K562 (cell line): ENCODE measurements around the gene ZBED4. TPM values are rescaled to one million over a fixed set of nuclear protein-coding genes. Genes with fewer than 3 reads are reported as not detected.
A peak's percentile ranks its signal among the peaks of the same experiment; 100 is the strongest.

Experiments used
- CCNT2 ChIP-seq: IDR thresholded peaks from 2 replicates; pipeline ENCODE4 v1.6.1; 2011; ENCODE audit warnings: borderline replicate concordance, low read depth, mild to moderate bottlenecking, moderate library complexity, mixed read lengths, low read length; ENCODE audit not compliant: insufficient read length; ENCODE audit errors: extremely low read depth
- CEBPB ChIP-seq: fragments of 450-650 bp; IDR thresholded peaks from 2 replicates; pipeline ENCODE4 v1.6.1; 2016; ENCODE audit warnings: missing genetic modification characterization, missing compliant biosample characterization
- FOXM1 ChIP-seq, 2 experiments: fragments of 450-650 bp in 1 of 2; sonication (generic) in 1 of 2; formaldehyde crosslinking in 1 of 2; IDR thresholded peaks; 2 replicates each; pipeline versions ENCODE4 v1.6.1 to v1.9.0; 2017 to 2022; ENCODE audit warnings: low read depth in 2 of 2, mild to moderate bottlenecking in 2 of 2, missing genetic modification reagents in 1 of 2, moderate library complexity in 1 of 2
- RERE ChIP-seq: sonication (generic); formaldehyde crosslinking; IDR thresholded peaks from 2 replicates; pipeline ENCODE4 v1.8.0; 2023; ENCODE audit warnings: missing genetic modification reagents, mild to moderate bottlenecking, borderline replicate concordance
- RUNX1 ChIP-seq: sonication (generic); IDR thresholded peaks from 2 replicates; pipeline ENCODE4 v1.6.1; 2016; ENCODE audit warnings: antibody characterized with exemption, low read depth
- TGIF2 ChIP-seq: sonication (generic); formaldehyde crosslinking; IDR thresholded peaks from 2 replicates; pipeline ENCODE4 v1.8.1; 2022; ENCODE audit warnings: mild to moderate bottlenecking, missing genetic modification reagents, moderate library complexity
- ZNF146 ChIP-seq: IDR thresholded peaks from one replicate; pipeline ENCODE4 v1.6.1; 2018; ENCODE audit warnings: missing compliant biosample characterization; ENCODE audit not compliant: unreplicated experiment
- ZNF318 ChIP-seq, 2 experiments: fragments of 450-650 bp; IDR thresholded peaks; 2 replicates each; pipeline ENCODE4 v1.6.1; 2016; ENCODE audit warnings: mild to moderate bottlenecking in 2 of 2, borderline replicate concordance in 1 of 2, low read depth in 1 of 2, moderate library complexity in 1 of 2
- polyA plus RNA-seq, 8 experiments: library from polyadenylated mRNA; depleted of rRNA in 4 of 8; stranded (reverse) in 5 of 8; unstranded in 3 of 8; fragments of >200 nt; fragmentation: Nextera tagmentation in 2 of 8; fragmentation: Illumina TruSeq in 1 of 8; extraction: Ambion mirVana in 2 of 8; extraction: Trizol in 1 of 8; gene quantifications; 2 replicates each; pipeline versions ENCODE4 v1.2.1 to v1.2.3, GENCODE V29; 2011 to 2014; ENCODE audit warnings: inconsistent platforms in 1 of 8, missing spikeins in 1 of 8
- total RNA-seq, 7 experiments: library from RNA; depleted of rRNA in 6 of 7; stranded (reverse); fragments of >200 nt in 6 of 7; fragmentation: Illumina TruSeq in 2 of 7; extraction: Trizol in 2 of 7; gene quantifications; 2 replicates each; pipeline versions ENCODE4 v1.2.1 to v1.2.3, GENCODE V29; 2011 to 2021; ENCODE audit warnings: low replicate concordance in 1 of 7
- TF ChIP-seq, protein P1 (sequence below): fragments of 450-650 bp; IDR thresholded peaks from 2 replicates; pipeline ENCODE4 v1.6.1; 2016; ENCODE audit warnings: antibody characterized with exemption

The ZBED4 gene
- total and polyA plus RNA-seq, 9 of the 15 experiments (the other 6 are each of a cell fraction or from before 2014, with no cell fraction given): 1.5 to 16.8 (median 7.4) TPM

DNA sequence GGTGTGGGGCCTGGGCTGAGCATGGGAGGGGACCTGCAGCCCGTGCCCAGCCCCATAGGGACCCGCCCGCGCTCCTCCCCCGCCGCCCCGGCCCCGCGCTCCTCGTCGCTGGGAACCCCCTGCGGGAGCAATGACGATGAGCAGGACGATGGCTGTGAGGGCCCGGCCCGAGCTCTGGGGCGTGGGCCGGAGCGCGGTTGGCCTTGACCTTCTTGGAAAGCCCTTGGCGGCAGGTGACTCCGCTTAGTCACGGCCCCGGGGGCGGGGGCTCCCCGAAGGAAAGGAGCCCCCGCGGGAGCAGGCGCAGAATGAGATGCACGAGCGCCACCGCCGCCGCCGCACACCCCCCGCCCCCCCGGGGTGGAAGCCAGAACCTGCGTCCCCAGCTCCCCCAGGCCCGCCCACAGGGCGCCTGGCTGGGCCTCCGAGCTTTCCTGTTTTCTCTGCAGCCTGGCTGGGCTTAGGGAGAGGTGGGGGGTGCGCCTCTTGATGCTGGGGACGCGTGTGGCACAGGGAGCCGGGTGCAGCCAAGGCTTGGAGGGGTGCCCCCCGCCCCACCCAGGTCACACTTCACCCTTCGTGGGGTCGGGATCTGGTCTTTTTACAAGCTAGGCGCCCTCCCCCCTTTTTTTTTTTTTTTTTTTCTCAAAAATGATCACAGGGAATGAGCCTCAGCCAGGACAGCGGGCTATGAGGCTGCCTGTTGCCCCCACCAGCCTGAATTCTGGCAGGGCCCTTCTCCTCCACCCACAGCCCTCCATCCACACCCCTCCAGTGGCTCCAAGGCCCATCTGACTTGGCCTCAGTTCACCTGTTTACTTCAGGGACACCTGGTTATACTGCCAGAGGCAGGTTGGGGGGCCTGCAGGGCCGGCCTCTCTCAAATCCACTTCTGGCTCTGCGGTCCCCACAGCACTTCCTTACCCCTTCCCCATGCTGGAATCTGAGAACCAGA, 82.7 kb downstream of the ZBED4 start (continued):
- TF ChIP-seq, protein P1, sequence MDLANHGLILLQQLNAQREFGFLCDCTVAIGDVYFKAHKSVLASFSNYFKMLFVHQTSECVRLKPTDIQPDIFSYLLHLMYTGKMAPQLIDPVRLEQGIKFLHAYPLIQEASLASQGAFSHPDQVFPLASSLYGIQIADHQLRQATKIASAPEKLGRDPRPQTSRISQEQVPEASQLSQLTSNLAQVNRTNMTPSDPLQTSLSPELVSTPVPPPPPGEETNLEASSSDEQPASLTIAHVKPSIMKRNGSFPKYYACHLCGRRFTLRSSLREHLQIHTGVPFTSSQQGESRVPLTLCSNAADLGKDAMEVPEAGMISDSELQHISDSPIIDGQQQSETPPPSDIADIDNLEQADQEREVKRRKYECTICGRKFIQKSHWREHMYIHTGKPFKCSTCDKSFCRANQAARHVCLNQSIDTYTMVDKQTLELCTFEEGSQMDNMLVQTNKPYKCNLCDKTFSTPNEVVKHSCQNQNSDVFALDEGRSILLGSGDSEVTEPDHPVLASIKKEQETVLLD: no peak
- TF ChIP-seq ZNF146: no peak
- 0 out of 4 replicates have a peak, but pooled peaks of 1 of the 2 experiments have one; percentile 51 for TF ChIP-seq ZNF318 (IDR thresholded peaks at IDR 0.05; ENCODE audit: borderline replicate concordance in 1 of 2, low read depth in 1 of 2)
- TF ChIP-seq FOXM1 (IDR thresholded peaks at IDR 0.05; ENCODE audit: low read depth): 0 out of 2 replicates have a peak, but pooled peaks have one; percentile 23
- no peak for TF ChIP-seq FOXM1 (CRISPR knock-in tag; IDR thresholded peaks at IDR 0.05; ENCODE audit: low read depth)
- TF ChIP-seq TGIF2: no peak
- no peak for TF ChIP-seq CEBPB (tag)
- TF ChIP-seq RUNX1: no peak
- peak; percentile 94 for TF ChIP-seq CCNT2
- TF ChIP-seq RERE (CRISPR knock-in tag): no peak
